ENCODE results near the gene GABRB1.
A peak's percentile ranks its signal among the peaks of the same experiment; 100 is the strongest.

GABRB1 gene

DNA sequence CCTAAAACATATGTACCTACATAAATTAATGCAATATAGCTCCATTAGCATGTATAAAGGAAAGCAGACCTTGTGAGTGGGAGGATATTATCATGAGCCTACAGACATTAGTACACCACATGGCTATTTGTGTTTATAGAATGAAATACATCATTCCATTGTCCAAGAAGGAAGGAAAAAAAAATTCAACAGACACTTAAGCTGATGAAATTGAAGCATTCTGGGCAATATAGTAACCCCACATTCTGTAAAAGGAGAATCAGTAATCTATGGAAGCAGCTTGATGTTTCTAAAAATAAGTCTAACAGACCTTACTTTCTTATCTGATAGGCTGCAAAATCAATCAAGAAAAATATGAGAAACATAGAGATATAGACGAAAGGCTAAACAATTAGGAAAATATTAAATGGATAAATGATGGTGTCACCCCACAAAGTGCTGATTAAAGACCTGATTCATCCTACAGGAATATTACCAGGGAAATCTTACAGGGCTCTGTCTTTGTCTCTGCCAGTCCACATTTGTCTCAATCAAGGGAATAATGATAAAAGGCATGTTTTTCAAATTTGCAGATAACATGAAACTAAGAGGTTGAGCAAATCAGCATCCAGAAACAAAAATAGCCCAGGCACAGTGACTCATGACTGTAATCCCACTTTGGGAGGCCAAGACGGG, 355.3 kb downstream of the GABRB1 start:
- intact Hi-C loops (cut with micrococcal nuclease), result loop anchor here (10.0 kb wide), 1 partner anchor 262 kb away; no protein-coding TSS in a partner anchor
- Mint-ChIP-seq H3K4me3 (no peak overlapping the region), H3K36me3 (ENCODE audit: low read depth) (no peaks in the 10 kb centered on the region), H3K27me3 (no peaks in the 10 kb centered on the region), H3K9me3 (no peaks in the 10 kb centered on the region), H3K27ac (no peak overlapping the region), H3K4me1 (ENCODE audit: low read depth) (no peaks in the 10 kb centered on the region)

- intact Hi-C loops (cut with micrococcal nuclease), result no loop called here
- Mint-ChIP-seq H3K4me3 (no peak overlapping the region), H3K4me1 (ENCODE audit: low read depth) (no peaks in the 10 kb centered on the region), H3K9me3 (no peaks in the 10 kb centered on the region), H3K27me3 (no peaks in the 10 kb centered on the region), H3K27ac (no peak overlapping the region), H3K36me3 (ENCODE audit: low read depth) (no peaks in the 10 kb centered on the region)
Measured at GRCh38 chr4:47390428-47391125, 359.2 kb downstream of the GABRB1 start.

GRCh38 chr4:47391256-47391655, 359.9 kb downstream of the GABRB1 start:
- Mint-ChIP-seq H3K27me3 (no peaks in the 10 kb centered on the region), H3K4me3 (no peak overlapping the region), H3K4me1 (ENCODE audit: low read depth) (no peaks in the 10 kb centered on the region), H3K9me3 (no peaks in the 10 kb centered on the region), H3K36me3 (ENCODE audit: low read depth) (no peaks in the 10 kb centered on the region), H3K27ac (no peak overlapping the region)
- intact Hi-C loops (cut with micrococcal nuclease), result no loop called here

DNA sequence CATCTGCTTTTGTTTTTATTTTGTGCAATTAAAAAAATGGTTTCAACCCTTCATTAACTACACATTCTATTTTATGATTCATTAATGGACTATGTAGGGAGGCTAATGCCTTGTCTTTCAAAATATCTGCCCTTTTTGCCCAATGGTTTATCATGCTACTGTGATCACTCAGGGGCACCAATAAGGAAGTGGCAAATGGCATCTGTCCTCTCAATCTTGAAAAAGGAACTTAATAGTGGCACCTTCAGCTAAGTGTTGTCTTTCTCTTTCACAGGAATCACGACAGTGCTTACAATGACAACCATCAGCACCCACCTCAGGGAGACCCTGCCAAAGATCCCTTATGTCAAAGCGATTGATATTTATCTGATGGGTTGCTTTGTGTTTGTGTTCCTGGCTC, 375.0 kb downstream of the GABRB1 start:
- Mint-ChIP-seq H3K27me3 (no peaks in the 10 kb centered on the region), H3K27ac (no peak overlapping the region), H3K36me3 (ENCODE audit: low read depth) (no peaks in the 10 kb centered on the region), H3K9me3 (no peaks in the 10 kb centered on the region), H3K4me1 (ENCODE audit: low read depth) (no peaks in the 10 kb centered on the region), H3K4me3 (no peak overlapping the region)
- intact Hi-C loops (cut with micrococcal nuclease), result no loop called here

DNA sequence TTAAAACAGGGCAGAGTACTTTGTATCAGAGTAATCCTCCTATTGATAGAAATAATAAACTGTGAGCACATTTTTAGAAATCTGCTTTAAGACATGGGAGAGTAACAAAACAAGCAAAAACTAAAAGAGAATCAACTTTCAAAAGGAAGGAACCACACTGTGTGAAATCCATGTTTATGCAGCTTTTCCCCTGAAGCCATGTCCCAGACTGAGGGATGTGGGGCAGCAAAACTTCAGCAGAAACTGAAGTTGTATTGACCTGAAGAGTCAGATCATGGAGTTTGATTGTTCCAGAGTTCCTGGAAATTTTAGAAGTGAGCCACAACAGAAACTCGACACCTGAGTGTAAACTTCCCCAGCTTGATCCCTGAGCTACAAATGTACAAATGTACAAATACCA, 378.9 kb downstream of the GABRB1 start:
- no peak overlapping the region for H3K4me3 Mint-ChIP-seq
- no peaks in the 10 kb centered on the region for H3K4me1 Mint-ChIP-seq (ENCODE audit: low read depth)
- H3K27me3 Mint-ChIP-seq, result no peaks in the 10 kb centered on the region
- intact Hi-C loops (cut with micrococcal nuclease), result no loop called here
- no peak overlapping the region for H3K27ac Mint-ChIP-seq
- H3K36me3 Mint-ChIP-seq (ENCODE audit: low read depth), result no peaks in the 10 kb centered on the region
- H3K9me3 Mint-ChIP-seq, result no peaks in the 10 kb centered on the region

DNA sequence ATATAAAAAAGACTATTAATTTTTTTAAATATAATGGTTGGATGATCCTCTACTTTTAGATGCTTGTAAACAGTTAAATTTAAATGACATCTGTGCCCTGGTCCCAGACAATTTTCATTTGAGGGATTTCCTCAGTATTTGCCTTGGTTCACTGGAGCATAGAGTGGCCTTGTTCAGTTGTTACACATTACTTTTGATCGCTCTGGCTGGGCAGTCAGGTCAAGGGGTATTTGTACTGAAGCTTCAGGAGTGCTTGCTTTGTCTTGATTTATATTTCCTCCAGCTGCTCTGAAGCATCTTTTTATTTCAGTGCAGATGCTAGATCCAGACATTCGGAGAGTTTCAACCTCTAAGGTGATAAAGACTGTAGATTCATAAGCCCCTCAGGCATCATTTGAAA, 382.2 kb downstream of the GABRB1 start:
- H3K36me3 Mint-ChIP-seq (ENCODE audit: low read depth), result no peaks in the 10 kb centered on the region
- no peak overlapping the region for H3K4me3 Mint-ChIP-seq
- H3K9me3 Mint-ChIP-seq, result no peaks in the 10 kb centered on the region
- intact Hi-C loops (cut with micrococcal nuclease), result no loop called here
- H3K27me3 Mint-ChIP-seq, result no peaks in the 10 kb centered on the region
- H3K27ac Mint-ChIP-seq, result no peak overlapping the region
- H3K4me1 Mint-ChIP-seq (ENCODE audit: low read depth), result no peaks in the 10 kb centered on the region

DNA sequence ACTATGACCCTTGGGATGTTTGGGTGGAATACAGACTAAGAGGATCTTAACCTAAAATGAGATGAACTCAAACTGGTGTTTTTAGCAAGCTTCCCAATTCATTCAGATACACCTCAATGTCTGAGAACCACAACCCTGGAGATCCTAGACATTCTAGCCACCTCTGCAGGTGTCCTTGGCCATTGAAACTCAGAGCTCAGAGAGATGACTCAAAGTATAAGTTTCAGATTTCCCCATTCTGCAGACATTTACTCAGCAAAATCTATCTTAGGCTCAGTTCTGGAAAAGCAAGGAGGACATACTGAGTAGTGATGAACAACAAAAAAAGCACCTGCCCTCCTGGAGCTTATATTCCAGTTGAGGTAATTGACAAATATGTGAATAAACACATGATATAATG, 384.4 kb downstream of the GABRB1 start:
- Mint-ChIP-seq H3K36me3 (ENCODE audit: low read depth) (no peaks in the 10 kb centered on the region), H3K27me3 (no peaks in the 10 kb centered on the region), H3K4me1 (ENCODE audit: low read depth) (no peaks in the 10 kb centered on the region), H3K9me3 (no peaks in the 10 kb centered on the region), H3K27ac (no peak overlapping the region), H3K4me3 (no peak overlapping the region)
- intact Hi-C loops (cut with micrococcal nuclease), result no loop called here

DNA sequence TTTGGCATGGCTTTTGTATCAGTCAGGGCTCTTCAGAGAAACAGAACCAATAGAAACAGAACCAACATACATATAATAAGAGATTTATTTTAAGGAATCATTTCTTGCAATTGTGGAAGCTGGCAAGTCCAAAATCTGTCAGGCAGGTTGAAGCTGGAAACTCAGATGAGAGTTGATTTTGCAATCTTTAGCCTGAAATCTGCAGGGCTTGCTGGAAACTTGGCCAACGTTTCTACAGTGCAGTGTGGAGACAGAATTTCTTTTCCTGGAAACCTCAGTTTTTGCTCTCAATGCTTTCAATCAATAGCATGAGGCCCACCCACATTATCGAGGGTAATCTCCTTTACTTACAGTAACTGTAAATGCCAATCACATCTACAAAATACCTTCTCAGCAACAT, 386.8 kb downstream of the GABRB1 start:
- intact Hi-C loops (cut with micrococcal nuclease), result no loop called here
- Mint-ChIP-seq H3K4me3 (no peak overlapping the region), H3K27ac (no peak overlapping the region), H3K36me3 (ENCODE audit: low read depth) (no peaks in the 10 kb centered on the region), H3K4me1 (ENCODE audit: low read depth) (peaks cover 11% of the 10 kb centered on the region), H3K9me3 (no peaks in the 10 kb centered on the region), H3K27me3 (no peaks in the 10 kb centered on the region)

GRCh38 chr4:47419296-47419695, 387.9 kb downstream of the GABRB1 start:
- Mint-ChIP-seq H3K4me1 (ENCODE audit: low read depth) (peaks cover 11% of the 10 kb centered on the region), H3K9me3 (no peaks in the 10 kb centered on the region), H3K4me3 (no peak overlapping the region), H3K27me3 (no peaks in the 10 kb centered on the region), H3K36me3 (ENCODE audit: low read depth) (no peaks in the 10 kb centered on the region), H3K27ac (no peak overlapping the region)
- intact Hi-C loops (cut with micrococcal nuclease), result no loop called here

DNA sequence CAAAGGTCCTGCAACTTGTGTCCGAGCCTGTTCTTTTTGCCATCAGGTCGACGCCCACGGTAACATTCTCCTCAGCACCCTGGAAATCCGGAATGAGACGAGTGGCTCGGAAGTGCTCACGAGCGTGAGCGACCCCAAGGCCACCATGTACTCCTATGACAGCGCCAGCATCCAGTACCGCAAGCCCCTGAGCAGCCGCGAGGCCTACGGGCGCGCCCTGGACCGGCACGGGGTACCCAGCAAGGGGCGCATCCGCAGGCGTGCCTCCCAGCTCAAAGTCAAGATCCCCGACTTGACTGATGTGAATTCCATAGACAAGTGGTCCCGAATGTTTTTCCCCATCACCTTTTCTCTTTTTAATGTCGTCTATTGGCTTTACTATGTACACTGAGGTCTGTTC, 394.3 kb downstream of the GABRB1 start:
- Mint-ChIP-seq H3K4me3 (no peak overlapping the region), H3K9me3 (peaks cover 6% of the 10 kb centered on the region), H3K36me3 (ENCODE audit: low read depth) (no peaks in the 10 kb centered on the region), H3K4me1 (ENCODE audit: low read depth) (peaks cover 17% of the 10 kb centered on the region), H3K27me3 (no peaks in the 10 kb centered on the region), H3K27ac (no peak overlapping the region)
- intact Hi-C loops (cut with micrococcal nuclease), result no loop called here

- Mint-ChIP-seq H3K4me3 (no peak overlapping the region), H3K9me3 (peaks cover 6% of the 10 kb centered on the region), H3K36me3 (ENCODE audit: low read depth) (no peaks in the 10 kb centered on the region), H3K27ac (no peak overlapping the region), H3K4me1 (ENCODE audit: low read depth) (peaks cover 7% of the 10 kb centered on the region), H3K27me3 (no peaks in the 10 kb centered on the region)
- intact Hi-C loops (cut with micrococcal nuclease), result no loop called here
Measured at GRCh38 chr4:47427935-47428334, 396.6 kb downstream of the GABRB1 start.

- no peak overlapping the region for H3K27ac Mint-ChIP-seq
- H3K4me1 Mint-ChIP-seq (ENCODE audit: low read depth), result no peaks in the 10 kb centered on the region
- intact Hi-C loops (cut with micrococcal nuclease), result no loop called here
- no peaks in the 10 kb centered on the region for H3K27me3 Mint-ChIP-seq
- H3K4me3 Mint-ChIP-seq, result no peak overlapping the region
- peaks cover 8% of the 10 kb centered on the region for H3K9me3 Mint-ChIP-seq
- no peaks in the 10 kb centered on the region for H3K36me3 Mint-ChIP-seq (ENCODE audit: low read depth)
Measured at GRCh38 chr4:47432749-47433148, 401.4 kb downstream of the GABRB1 start.

GRCh38 chr4:47434931-47435330, 403.6 kb downstream of the GABRB1 start:
- H3K36me3 Mint-ChIP-seq (ENCODE audit: low read depth), result no peaks in the 10 kb centered on the region
- peaks cover 8% of the 10 kb centered on the region for H3K9me3 Mint-ChIP-seq
- H3K4me3 Mint-ChIP-seq, result no peak overlapping the region
- no peaks in the 10 kb centered on the region for H3K27me3 Mint-ChIP-seq
- no peaks in the 10 kb centered on the region for H3K4me1 Mint-ChIP-seq (ENCODE audit: low read depth)
- no peak overlapping the region for H3K27ac Mint-ChIP-seq
- intact Hi-C loops (cut with micrococcal nuclease), result no loop called here

DNA sequence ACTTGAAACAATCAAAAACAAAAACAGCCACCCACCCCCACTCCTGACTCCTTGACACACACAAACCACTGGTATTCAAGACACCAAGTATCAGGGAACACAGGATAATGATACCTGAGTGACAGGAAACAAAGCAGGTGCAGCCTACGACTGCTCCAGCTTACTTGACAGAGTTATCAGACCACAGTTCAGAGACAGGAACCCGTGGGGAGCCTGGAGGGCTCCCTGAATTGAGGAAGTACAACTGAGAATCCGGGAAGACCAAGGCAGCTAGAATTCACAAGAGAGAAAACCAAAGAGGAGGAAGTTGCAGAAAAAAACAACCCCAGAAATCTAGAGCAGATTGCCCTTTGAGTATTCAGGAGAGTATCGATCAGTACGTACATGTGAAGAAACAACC, 411.6 kb downstream of the GABRB1 start:
- Mint-ChIP-seq H3K36me3 (ENCODE audit: low read depth) (no peaks in the 10 kb centered on the region), H3K27ac (peak overlapping the region; percentile 81), H3K27me3 (no peaks in the 10 kb centered on the region), H3K9me3 (no peaks in the 10 kb centered on the region), H3K4me1 (ENCODE audit: low read depth) (peaks cover 36% of the 10 kb centered on the region), H3K4me3 (peak overlapping the region; percentile 59)
- intact Hi-C loops (cut with micrococcal nuclease), result no loop called here

DNA sequence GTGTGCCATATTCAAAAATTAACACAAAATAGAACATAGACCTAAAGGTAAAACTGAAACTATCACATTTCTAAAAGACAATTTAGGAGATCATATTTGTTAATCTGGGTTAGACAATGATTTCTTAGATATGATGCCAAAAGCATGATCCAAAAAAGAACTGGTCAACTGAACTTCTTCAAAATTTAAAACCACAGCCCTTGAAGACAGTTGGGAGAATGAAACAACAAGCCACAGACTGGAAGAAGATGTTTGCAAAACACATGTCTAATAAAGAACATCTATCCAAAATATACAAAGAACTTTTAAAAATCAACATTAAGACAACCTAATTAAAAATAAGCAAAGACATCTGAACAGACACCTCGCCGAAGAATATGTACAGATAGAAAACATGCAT, 412.7 kb downstream of the GABRB1 start:
- peaks cover 36% of the 10 kb centered on the region for H3K4me1 Mint-ChIP-seq (ENCODE audit: low read depth)
- no peak overlapping the region for H3K4me3 Mint-ChIP-seq
- H3K9me3 Mint-ChIP-seq, result no peaks in the 10 kb centered on the region
- H3K36me3 Mint-ChIP-seq (ENCODE audit: low read depth), result peaks cover under 1% of the 10 kb centered on the region
- H3K27me3 Mint-ChIP-seq, result no peaks in the 10 kb centered on the region
- intact Hi-C loops (cut with micrococcal nuclease), result no loop called here
- H3K27ac Mint-ChIP-seq, result peak overlapping the region; percentile 81

Measured in dendritic cell treated with granulocyte-macrophage colony-stimulating factor and Interleukin-4, amounts not matched to agents 40 ng/mL and 50 ng/mL, for 4 days (primary cell).